Endodermal cell (in vitro differentiated cells): Measurements from ENCODE around the gene IGF2R. TPM values are rescaled to one million over a fixed set of nuclear protein-coding genes. Genes with fewer than 3 reads are reported as not detected.

Experiments
- DNase-seq: peaks from one replicate; pipeline ENCODE4 v3.0.0-alpha.2; 2017
- H3K27ac ChIP-seq: 2 replicates; pipeline ENCODE4 v1.5.1; 2013; ENCODE audit warnings: mild to moderate bottlenecking, low read depth, low read length, moderate library complexity
- H3K27me3 ChIP-seq: 2 replicates; pipeline ENCODE4 v1.6.1; 2013; ENCODE audit warnings: mild to moderate bottlenecking, low read length, moderate library complexity; ENCODE audit not compliant: insufficient read depth, control insufficient read depth, poor library complexity, severe bottlenecking
- H3K36me3 ChIP-seq: 2 replicates; pipeline ENCODE4 v1.7.0; 2013; ENCODE audit warnings: mild to moderate bottlenecking, low read length, moderate library complexity; ENCODE audit not compliant: control insufficient read depth, insufficient read depth
- H3K4me1 ChIP-seq: one replicate; pipeline ENCODE4 v1.7.0; 2013; ENCODE audit warnings: low read length; ENCODE audit not compliant: control insufficient read depth, insufficient read depth
- H3K4me3 ChIP-seq: 2 replicates; pipeline ENCODE4 v1.5.1; 2013; ENCODE audit warnings: mild to moderate bottlenecking, low read length, moderate library complexity
- H3K9ac ChIP-seq: 2 replicates; pipeline ENCODE4 v1.6.1; 2013; ENCODE audit warnings: mild to moderate bottlenecking, low read length, moderate library complexity; ENCODE audit not compliant: poor library complexity, severe bottlenecking; ENCODE audit errors: extremely low read depth
- H3K9me3 ChIP-seq: 2 replicates; pipeline ENCODE4 v1.6.1; 2013; ENCODE audit warnings: mild to moderate bottlenecking, low read length, moderate library complexity; ENCODE audit not compliant: control insufficient read depth
- H3K27ac Mint-ChIP-seq: 2 replicates; pipeline ENCODE4 v1.8.0; 2020; ENCODE audit warnings: mixed read lengths
- H3K27me3 Mint-ChIP-seq: 2 replicates; pipeline ENCODE4 v1.8.0; 2021; ENCODE audit warnings: mild to moderate bottlenecking, mixed read lengths; ENCODE audit not compliant: insufficient read depth
- H3K36me3 Mint-ChIP-seq: 2 replicates; pipeline ENCODE4 v1.8.0; 2020; ENCODE audit warnings: low read depth, mixed read lengths
- H3K4me1 Mint-ChIP-seq: 2 replicates; pipeline ENCODE4 v1.8.0; 2020; ENCODE audit warnings: mixed read lengths
- H3K4me3 Mint-ChIP-seq: 2 replicates; pipeline ENCODE4 v1.8.0; 2020; ENCODE audit warnings: mild to moderate bottlenecking, moderate library complexity, mixed read lengths
- H3K9me3 Mint-ChIP-seq: 2 replicates; pipeline ENCODE4 v1.8.0; 2020; ENCODE audit warnings: mild to moderate bottlenecking, mixed read lengths
- WGBS, 2 experiments: methylation state at CpG; one replicate each; pipeline versions ENCODE4 v1.1.5 to v1.1.7; 2013; ENCODE audit warnings: missing lambda C conversion rate in 2 of 2, mixed read lengths in 1 of 2; ENCODE audit not compliant: insufficient coverage in 1 of 2, insufficient read length in 1 of 2; 5-methylcytosine and 5-hydroxymethylcytosine counted together
- total RNA-seq, 2 donors: library from RNA; stranded (reverse); fragmentation: NEBNext Ultra II Directional in 1 of 2; extraction: Animal tissue kit (Norgen Biotek cat#: 25700) in 1 of 2; gene quantifications; 2 replicates in 1 of 2; 3 replicates in 1 of 2; pipeline ENCODE4 v1.2.1, GENCODE V29; 2021
- TF ChIP-seq, protein P1 (sequence below): fragments of 200-600 bp; sonication (generic); conservative IDR thresholded peaks from 2 replicates; pipeline ENCODE4 v1.5.0; 2021; ENCODE audit warnings: antibody characterized with exemption, mild to moderate bottlenecking

Gene IGF2R
- total RNA-seq, 2 donors from 2014 or later, result 103 to 130 TPM

GRCh38 chr6:159941286-159942113, 27.4 kb upstream of the IGF2R start:
- no peak overlapping the region for H3K9ac ChIP-seq
- H3K4me3 ChIP-seq, result no peak overlapping the region
- H3K36me3 ChIP-seq, result no peaks in the 10 kb centered on the region
- H3K36me3 Mint-ChIP-seq, result peaks cover 2% of the 10 kb centered on the region
- no peak overlapping the region for H3K27ac ChIP-seq
- no peak for DNase-seq
- 75 to 81% methylated on average over 4 to 11 of the region's 11 CpGs for WGBS, 2 experiments
- H3K4me1 ChIP-seq, result peaks cover 1% of the 10 kb centered on the region
- H3K4me1 Mint-ChIP-seq, result no peaks in the 10 kb centered on the region
- H3K9me3 Mint-ChIP-seq, result peaks cover 21% of the 10 kb centered on the region
- no peak overlapping the region for H3K4me3 Mint-ChIP-seq
- H3K27me3 ChIP-seq, result no peaks in the 10 kb centered on the region
- H3K27ac Mint-ChIP-seq, result no peak overlapping the region
- peaks cover 31% of the 10 kb centered on the region for H3K9me3 ChIP-seq
- TF ChIP-seq, protein P1, sequence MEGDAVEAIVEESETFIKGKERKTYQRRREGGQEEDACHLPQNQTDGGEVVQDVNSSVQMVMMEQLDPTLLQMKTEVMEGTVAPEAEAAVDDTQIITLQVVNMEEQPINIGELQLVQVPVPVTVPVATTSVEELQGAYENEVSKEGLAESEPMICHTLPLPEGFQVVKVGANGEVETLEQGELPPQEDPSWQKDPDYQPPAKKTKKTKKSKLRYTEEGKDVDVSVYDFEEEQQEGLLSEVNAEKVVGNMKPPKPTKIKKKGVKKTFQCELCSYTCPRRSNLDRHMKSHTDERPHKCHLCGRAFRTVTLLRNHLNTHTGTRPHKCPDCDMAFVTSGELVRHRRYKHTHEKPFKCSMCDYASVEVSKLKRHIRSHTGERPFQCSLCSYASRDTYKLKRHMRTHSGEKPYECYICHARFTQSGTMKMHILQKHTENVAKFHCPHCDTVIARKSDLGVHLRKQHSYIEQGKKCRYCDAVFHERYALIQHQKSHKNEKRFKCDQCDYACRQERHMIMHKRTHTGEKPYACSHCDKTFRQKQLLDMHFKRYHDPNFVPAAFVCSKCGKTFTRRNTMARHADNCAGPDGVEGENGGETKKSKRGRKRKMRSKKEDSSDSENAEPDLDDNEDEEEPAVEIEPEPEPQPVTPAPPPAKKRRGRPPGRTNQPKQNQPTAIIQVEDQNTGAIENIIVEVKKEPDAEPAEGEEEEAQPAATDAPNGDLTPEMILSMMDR, result peak; percentile 68
- peaks cover 5% of the 10 kb centered on the region for H3K27me3 Mint-ChIP-seq

DNA sequence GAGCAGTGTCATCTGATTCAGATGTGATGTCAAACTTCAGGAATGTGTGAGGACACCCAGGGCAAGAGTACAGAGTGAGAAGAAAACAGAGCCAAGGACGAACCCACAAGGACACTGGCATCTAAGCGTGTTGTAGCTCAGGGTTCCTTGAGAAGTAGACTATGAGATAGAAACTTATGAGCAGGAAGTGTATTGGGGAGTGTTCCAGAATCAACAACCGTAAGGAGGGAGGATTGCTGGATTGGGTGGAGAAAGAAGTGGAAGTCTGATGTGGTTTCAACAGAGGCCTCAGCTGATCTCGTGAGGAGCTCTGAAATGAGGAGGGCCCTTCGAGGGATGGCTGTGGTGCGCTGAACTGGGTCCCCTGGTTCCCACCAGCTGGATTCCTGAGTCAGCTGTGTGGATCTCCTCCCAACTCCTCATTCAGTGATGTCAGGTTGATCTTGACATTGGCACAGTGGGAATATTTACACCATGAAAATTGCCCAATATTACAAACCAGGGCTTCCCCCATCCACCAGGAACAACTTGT, 25.7 kb upstream of the IGF2R start:
- H3K27me3 Mint-ChIP-seq, result peaks cover 5% of the 10 kb centered on the region
- H3K9ac ChIP-seq, result no peak overlapping the region
- no peak overlapping the region for H3K27ac Mint-ChIP-seq
- H3K9me3 ChIP-seq, result peaks cover 31% of the 10 kb centered on the region
- H3K27me3 ChIP-seq, result no peaks in the 10 kb centered on the region
- H3K4me1 Mint-ChIP-seq, result no peaks in the 10 kb centered on the region
- H3K36me3 Mint-ChIP-seq, result peaks cover 2% of the 10 kb centered on the region
- H3K36me3 ChIP-seq, result no peaks in the 10 kb centered on the region
- DNase-seq, result no peak
- no peak overlapping the region for H3K4me3 Mint-ChIP-seq
- TF ChIP-seq, protein P1, result no peak
- H3K27ac ChIP-seq, result no peak overlapping the region
- WGBS, 2 experiments, result 88 to 89% methylated on average over 4 to 6 of the region's 6 CpGs
- peaks cover 21% of the 10 kb centered on the region for H3K9me3 Mint-ChIP-seq
- no peaks in the 10 kb centered on the region for H3K4me1 ChIP-seq
- H3K4me3 ChIP-seq, result no peak overlapping the region

DNA sequence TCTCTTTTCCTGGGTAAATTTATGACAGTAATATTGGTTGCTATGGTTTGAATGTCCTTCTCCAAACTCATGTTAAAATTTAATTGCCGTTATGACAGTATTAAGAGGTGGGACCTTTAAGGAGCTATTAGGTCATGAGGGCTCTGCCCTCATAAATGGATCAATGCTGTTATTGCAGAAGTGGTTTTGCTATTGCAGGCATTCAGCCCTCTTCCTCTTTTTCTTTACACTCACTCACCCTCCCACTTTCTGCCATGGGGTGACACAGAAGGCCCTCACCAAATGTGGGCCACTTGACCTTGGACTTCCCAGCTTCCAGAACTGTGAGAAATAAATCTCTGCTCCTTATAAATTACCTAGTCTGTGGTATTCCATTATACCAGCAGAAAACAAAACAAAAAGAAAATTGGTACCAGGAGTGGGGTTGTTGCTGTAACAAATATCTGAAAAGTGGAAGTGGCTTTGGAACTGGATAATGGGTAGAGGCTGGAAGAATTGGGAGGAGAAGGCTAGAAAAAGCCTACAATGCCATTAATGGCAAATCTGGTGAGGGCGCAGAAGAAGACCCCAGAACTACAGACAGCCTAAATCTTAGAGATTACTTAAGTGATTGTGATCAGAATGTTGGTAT, 24.8 kb upstream of the IGF2R start:
- no peaks in the 10 kb centered on the region for H3K36me3 ChIP-seq
- no peak overlapping the region for H3K27ac ChIP-seq
- Mint-ChIP-seq H3K27ac (no peak overlapping the region), H3K36me3 (peaks cover 2% of the 10 kb centered on the region), H3K27me3 (peaks cover 8% of the 10 kb centered on the region), H3K4me3 (no peak overlapping the region), H3K4me1 (no peaks in the 10 kb centered on the region), H3K9me3 (peaks cover 21% of the 10 kb centered on the region)
- H3K4me1 ChIP-seq, result no peaks in the 10 kb centered on the region
- 87 to 100% methylated on average over 1 to 2 of the region's 2 CpGs for WGBS, 2 experiments
- H3K9me3 ChIP-seq, result peaks cover 31% of the 10 kb centered on the region
- H3K27me3 ChIP-seq, result no peaks in the 10 kb centered on the region
- no peak overlapping the region for H3K9ac ChIP-seq
- H3K4me3 ChIP-seq, result peak overlapping the region; percentile 61
- TF ChIP-seq, protein P1, result no peak
- DNase-seq, result no peak
